RWPE2 (cell line): ENCODE measurements around the gene PTN.
"Not testable (repeated sequence)": the region's sequence is repeated elsewhere in the genome, so short reads cannot be mapped to it uniquely, and the experiment has no call there.

Experiments used
- ATAC-seq: fragments of 200-7000 bp; cut with Tn5 transposase; 3 replicates; pipeline ENCODE4 v1.9.1; 2021; ENCODE audit warnings: low read depth
- DNase-seq: peaks from one replicate; pipeline ENCODE4 v3.0.0-alpha.2; 2020; ENCODE audit warnings: low spot score
- H3K27ac ChIP-seq: fragments of 450-650 bp; 2 replicates; pipeline ENCODE4 v1.5.1; 2017; ENCODE audit warnings: mild to moderate bottlenecking; ENCODE audit not compliant: poor library complexity, severe bottlenecking
- H3K27me3 ChIP-seq: fragments of 250-450 bp; sonication (Bioruptor Pico); 2 replicates; pipeline ENCODE4 v1.5.1; 2021; ENCODE audit warnings: mild to moderate bottlenecking, moderate library complexity; ENCODE audit not compliant: insufficient read depth, poor library complexity, severe bottlenecking
- H3K36me3 ChIP-seq: fragments of 250-450 bp; sonication (Bioruptor Pico); 2 replicates; pipeline ENCODE4 v1.5.1; 2020; ENCODE audit warnings: low read depth, mild to moderate bottlenecking, moderate library complexity
- H3K4me1 ChIP-seq: fragments of 250-450 bp; sonication (Bioruptor Pico); 2 replicates; pipeline ENCODE4 v1.5.1; 2021; ENCODE audit warnings: mild to moderate bottlenecking, moderate library complexity; ENCODE audit not compliant: insufficient read depth, poor library complexity, severe bottlenecking
- H3K4me3 ChIP-seq: fragments of 250-450 bp; sonication (Bioruptor Pico); 2 replicates; pipeline ENCODE4 v1.5.1; 2021; ENCODE audit warnings: mild to moderate bottlenecking, moderate library complexity; ENCODE audit not compliant: severe bottlenecking
- H3K9me3 ChIP-seq: fragments of 250-450 bp; sonication (Bioruptor Pico); 2 replicates; pipeline ENCODE4 v1.5.1; 2021; ENCODE audit warnings: mild to moderate bottlenecking, moderate library complexity; ENCODE audit not compliant: severe bottlenecking
- CTCF ChIP-seq: fragments of 450-650 bp; IDR thresholded peaks from one replicate; pipeline ENCODE4 v1.5.1; 2017; ENCODE audit warnings: mild to moderate bottlenecking, moderate library complexity; ENCODE audit not compliant: poor library complexity, severe bottlenecking

Gene PTN

GRCh38 chr7:137245186-137245585, 98.3 kb downstream of the PTN start:
- ATAC-seq (no peak), DNase-seq (no peak)
- Histone ChIP-seq H3K36me3 (no peaks in the 10 kb centered on the region), H3K4me1 (no peaks in the 10 kb centered on the region), H3K4me3 (no peak overlapping the region), H3K9me3 (no peaks in the 10 kb centered on the region), H3K27me3 (no peaks in the 10 kb centered on the region), H3K27ac (no peak overlapping the region)
- TF ChIP-seq CTCF = no peak

- no peaks in the 10 kb centered on the region for H3K36me3 ChIP-seq
- H3K4me1 ChIP-seq = no peaks in the 10 kb centered on the region
- no peaks in the 10 kb centered on the region for H3K9me3 ChIP-seq
- no peak for DNase-seq
- H3K4me3 ChIP-seq = no peak overlapping the region
- no peak for TF ChIP-seq CTCF
- no peak for ATAC-seq
- no peak overlapping the region for H3K27ac ChIP-seq
- no peaks in the 10 kb centered on the region for H3K27me3 ChIP-seq
Measured at GRCh38 chr7:137243741-137244140, 99.8 kb downstream of the PTN start.

GRCh38 chr7:137242616-137243015, 100.9 kb downstream of the PTN start:
- no peak overlapping the region for H3K4me3 ChIP-seq
- DNase-seq (no peak), ATAC-seq (no peak)
- H3K4me1 ChIP-seq = no peaks in the 10 kb centered on the region
- no peaks in the 10 kb centered on the region for H3K36me3 ChIP-seq
- no peaks in the 10 kb centered on the region for H3K27me3 ChIP-seq
- no peaks in the 10 kb centered on the region for H3K9me3 ChIP-seq
- H3K27ac ChIP-seq = no peak overlapping the region
- TF ChIP-seq CTCF = no peak

GRCh38 chr7:137241655-137242360, 101.7 kb downstream of the PTN start:
- Histone ChIP-seq H3K27ac (no peak overlapping the region), H3K36me3 (no peaks in the 10 kb centered on the region), H3K9me3 (no peaks in the 10 kb centered on the region), H3K4me1 (no peaks in the 10 kb centered on the region), H3K27me3 (no peaks in the 10 kb centered on the region), H3K4me3 (no peak overlapping the region)
- ATAC-seq = no peak
- no peak for DNase-seq
- no peak for TF ChIP-seq CTCF

GRCh38 chr7:137239186-137239585, 104.3 kb downstream of the PTN start:
- not testable (repeated sequence) for H3K9me3 ChIP-seq, H3K4me1 ChIP-seq, H3K4me3 ChIP-seq, ATAC-seq, DNase-seq, H3K27ac ChIP-seq, H3K36me3 ChIP-seq
- peaks cover 13% of the 10 kb centered on the region for H3K27me3 ChIP-seq
